Left renal pelvis (tissue), 4 donors: ENCODE data around the gene CRKL. TPM values are rescaled to one million over a fixed set of nuclear protein-coding genes. Genes with fewer than 3 reads are reported as not detected.
"Not testable (repeated sequence)": the region's sequence is repeated elsewhere in the genome, so short reads cannot be mapped to it uniquely, and the experiment has no call there.

ENCODE experiments used
- DNase-seq, 4 donors: peaks; one replicate each; pipeline ENCODE4 v3.0.0-alpha.2; 2013; ENCODE audit warnings: low read depth in 4 of 4, low spot score in 3 of 4
- polyA plus RNA-seq, 4 donors: library from polyadenylated mRNA; unstranded; fragments of 120-200 nt; gene quantifications; one replicate each; pipeline ENCODE4 v1.2.1, GENCODE V29; 2013; ENCODE audit not compliant: insufficient read length in 4 of 4

The CRKL gene
- polyA plus RNA-seq, 4 donors, result 63.5 to 71.7 (median 66.7) TPM

DNA sequence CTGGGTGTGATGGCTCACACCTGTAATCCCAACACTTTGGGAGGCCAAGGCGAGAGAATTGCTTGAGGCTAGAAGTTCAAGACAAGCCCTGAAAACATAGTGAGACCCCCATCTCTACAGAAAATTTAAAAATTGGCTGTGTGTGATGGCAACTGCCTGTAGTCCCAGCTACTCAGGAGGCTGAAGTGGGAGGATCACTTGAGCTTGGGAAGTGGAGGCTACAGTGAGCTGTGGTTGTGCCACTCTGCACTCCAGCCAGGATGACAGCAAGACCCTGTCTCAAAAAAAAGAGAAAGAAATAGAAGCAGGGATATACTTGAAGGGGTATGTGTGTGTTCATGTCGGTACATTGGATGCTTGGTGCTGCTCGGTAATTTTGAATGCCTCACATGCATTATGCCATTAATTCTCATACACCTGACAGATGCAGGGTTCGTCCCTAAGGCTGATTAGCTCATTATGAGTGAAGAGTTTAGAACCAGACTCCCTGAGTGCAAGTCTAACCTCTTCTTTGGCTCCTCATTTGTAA lies 14.0 kb downstream of the CRKL start:
- DNase-seq, result no peak

DNA sequence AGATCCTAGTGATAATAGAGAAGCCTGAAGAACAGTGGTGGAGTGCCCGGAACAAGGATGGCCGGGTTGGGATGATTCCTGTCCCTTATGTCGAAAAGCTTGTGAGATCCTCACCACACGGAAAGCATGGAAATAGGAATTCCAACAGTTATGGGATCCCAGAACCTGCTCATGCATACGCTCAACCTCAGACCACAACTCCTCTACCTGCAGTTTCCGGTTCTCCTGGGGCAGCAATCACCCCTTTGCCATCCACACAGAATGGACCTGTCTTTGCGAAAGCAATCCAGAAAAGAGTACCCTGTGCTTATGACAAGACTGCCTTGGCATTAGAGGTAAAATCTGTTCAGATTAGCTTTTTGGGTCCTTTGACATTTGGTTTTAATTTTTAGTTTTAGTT lies 16.7 kb downstream of the CRKL start:
- no peak for DNase-seq

DNA sequence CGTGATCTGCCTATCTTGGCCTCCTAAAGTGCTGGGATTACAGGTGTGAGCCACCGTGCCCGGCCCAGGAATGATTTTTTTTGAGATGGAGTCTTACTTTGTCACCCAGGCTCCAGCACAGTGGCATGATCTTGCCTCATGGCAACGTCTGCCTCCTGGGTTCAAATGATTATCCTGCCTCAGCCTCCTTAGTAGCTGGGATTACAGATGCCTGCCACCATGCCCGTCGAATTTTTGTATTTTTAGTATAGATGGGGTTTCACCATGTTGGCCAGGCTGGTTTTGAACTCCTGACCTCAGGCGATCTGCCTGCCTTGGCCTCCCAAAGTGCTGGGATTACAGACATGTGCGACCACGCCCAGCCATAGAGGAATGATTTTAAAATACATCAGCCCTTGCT lies 17.8 kb downstream of the CRKL start:
- not testable (repeated sequence) for DNase-seq

DNA sequence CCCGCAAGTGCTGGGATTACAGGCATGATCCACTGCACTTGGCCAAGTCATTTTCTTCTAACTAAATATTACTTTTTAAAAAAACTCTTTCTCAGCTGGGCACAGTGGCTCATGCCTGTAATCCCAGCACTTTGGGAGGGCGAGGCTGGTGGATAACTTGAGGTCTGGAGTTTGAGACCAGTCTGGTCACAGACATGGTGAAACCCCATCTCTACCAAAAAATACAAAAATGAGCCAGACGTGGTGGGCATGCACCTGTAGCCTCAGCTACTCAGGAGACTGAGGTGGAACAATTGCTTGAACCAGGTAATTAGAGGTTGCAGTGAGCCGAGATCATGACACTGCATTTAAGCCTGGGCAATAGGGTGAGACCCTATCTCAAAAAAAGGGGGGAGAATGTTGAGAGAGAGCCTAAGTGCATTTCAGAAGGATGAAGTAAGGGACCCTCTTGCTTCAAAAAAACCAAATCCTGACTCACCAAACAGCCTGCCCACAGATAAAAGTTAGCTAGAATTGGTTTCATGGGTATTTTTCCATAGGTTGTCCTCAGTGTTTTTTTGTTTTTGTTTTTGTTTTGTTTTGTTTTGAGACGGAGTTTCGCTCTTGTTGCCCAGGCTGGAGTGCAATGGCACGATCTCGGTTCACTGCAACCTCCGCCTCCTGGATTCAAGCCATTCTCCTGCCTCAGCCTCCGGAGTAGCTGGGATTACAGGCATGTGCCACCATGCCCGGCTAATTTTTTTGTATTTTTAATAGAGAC lies 18.8 kb downstream of the CRKL start:
- not testable (repeated sequence) for DNase-seq

DNA sequence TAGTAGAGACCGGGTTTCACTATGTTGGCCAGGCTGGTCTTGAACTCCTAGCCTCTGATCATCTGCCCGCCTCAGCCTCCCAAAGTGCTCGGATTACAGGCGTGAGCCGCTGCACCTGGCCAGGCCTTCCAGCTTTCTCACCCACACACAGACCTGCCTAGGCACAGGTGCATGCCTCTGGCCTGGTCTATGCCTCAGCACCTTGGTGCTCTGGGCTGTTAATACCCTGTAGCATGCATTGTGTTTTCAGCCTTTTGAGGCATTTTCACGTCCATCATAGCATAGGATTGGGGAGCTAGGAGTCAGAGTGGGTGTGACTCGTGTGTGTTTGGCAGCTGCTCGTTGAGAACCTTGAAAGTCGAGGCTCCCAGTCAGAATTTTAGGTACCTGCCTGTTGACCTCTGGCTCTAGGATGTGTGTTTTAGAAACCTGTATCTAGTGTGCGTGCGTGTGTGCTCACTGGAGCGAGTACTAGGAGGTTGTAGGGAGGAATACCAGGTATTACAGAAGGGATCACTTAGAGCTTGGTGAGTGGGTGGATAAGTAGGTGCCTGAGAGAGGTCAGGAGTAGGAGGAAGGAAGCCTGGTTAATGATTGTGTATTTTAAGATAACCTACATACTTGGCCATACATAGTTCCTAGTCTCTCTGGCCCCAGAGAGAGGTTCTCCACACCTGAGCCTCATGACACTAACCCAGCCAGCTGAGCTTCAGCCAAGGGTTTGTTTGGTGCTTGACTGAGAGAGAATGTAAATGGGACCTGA lies 20.0 kb downstream of the CRKL start:
- DNase-seq, result no peak

DNA sequence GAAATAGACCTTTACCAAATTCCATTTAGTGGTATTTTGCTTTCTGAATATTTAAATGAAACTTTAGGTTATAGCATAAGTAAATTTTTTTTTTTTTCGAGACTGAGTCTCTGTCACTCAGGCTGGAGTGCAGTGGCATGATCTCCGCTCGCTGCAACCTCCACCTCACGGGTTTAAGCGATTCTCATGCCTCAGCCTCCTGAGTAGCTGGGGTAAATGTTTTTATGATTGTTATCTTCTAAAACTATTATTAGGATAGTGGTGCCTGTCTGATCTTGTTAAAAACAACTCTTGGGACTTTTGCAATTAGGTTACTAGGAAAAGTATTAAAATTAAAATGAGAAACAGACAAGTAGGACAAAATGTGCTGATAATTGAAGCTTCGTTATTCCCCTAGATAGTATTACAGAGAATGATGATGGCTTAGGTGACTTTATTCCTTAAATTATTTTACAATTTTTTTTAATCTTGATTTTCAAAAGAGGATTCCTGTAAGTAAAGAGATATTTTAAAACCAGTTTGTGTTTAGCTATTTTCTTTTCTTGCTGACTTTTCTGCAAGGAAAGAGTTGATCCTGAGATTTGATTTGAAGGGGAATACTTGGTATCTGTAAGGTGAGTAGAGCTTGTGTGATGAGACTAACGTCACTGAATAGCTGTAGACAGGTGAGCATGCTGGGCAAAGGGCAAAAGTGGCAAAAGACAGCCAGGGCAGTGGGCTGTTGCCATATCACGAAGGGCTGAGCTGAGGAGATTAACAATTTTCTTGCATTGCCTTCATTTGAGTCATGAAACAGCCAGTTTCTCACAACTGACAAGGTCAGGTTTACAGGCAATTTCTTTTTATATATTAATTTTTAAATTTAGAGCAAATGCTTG lies 20.8 kb downstream of the CRKL start:
- DNase-seq, result no peak

DNA sequence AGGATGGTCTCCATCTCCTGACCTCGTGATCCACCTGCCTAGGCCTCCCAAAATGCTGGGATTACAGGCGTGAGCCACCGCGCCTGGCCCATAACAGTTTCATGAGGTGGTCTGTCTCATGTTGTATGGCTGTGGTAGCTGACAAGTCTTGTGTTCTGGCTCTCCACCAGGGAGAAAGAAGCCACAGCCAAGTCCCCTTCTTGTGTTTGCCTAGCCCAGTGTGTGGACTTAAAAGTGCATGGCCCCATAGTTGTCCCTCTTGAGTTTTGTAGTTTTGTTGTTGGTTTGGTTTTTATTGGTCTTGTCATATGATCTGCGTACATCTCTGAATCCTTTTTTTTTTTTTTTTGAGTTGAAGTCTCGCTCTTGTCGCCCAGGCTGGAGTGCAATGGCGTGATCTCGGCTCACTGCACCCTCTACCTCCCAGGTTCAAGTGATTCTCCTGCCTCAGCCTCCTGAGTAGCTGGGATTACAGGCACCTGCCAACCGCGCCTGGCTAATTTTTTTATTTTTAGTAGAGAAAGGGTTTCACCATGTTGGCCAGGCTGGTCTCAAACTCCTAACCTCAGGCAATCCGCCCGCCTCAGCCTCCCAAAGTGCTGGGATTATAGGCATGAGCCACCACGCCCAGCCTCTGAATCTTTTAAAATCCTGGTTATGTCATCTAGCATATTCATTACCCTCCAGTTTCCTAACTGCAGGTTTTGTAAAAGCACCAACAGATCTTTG lies 22.4 kb downstream of the CRKL start:
- DNase-seq, result not testable (repeated sequence)

DNA sequence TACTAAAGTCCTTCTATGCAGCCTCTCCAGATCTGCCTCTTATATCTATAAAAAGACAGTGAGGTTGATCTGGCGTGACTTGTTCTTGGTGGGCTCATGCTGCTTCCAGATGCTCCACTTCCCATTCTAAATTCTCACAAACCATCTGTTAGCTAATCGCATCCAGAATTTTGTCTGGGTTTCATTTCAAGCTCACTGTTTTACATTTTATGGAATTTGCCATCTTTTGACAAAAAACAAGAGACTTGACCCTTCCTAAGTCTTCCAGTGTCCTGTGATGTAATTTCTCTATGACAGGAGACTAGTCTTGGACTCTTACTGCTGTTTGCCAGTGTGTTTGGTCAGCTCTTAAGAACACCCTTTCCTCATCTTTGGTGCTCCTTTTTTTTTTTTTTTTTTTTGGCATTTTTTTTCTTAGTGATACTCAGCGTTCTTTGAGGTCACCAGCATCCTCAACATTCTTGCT lies 23.0 kb downstream of the CRKL start:
- no peak for DNase-seq

DNA sequence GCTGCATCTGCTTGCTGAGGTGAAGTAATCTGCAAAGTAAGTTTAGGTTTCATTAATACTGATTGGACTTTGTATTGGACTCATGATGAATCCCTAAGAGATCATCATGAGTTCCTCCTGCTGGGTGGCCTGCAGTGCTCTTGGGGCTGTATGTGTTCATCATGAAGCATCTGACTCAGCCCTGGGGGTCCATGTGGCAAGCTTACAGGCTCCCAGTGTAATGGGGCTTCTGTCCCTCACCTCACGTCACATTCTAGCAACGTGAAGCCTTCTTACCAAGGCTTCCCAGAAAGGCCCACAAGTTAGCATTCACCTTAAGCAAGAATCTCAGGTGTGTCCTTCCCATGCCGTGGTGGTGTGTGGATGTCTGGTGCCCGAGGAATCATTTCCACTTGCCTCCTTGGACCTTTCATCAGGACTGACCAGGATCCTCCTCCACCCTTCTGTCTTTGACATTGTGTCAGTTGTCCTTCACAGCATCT lies 23.7 kb downstream of the CRKL start:
- no peak for DNase-seq

DNA sequence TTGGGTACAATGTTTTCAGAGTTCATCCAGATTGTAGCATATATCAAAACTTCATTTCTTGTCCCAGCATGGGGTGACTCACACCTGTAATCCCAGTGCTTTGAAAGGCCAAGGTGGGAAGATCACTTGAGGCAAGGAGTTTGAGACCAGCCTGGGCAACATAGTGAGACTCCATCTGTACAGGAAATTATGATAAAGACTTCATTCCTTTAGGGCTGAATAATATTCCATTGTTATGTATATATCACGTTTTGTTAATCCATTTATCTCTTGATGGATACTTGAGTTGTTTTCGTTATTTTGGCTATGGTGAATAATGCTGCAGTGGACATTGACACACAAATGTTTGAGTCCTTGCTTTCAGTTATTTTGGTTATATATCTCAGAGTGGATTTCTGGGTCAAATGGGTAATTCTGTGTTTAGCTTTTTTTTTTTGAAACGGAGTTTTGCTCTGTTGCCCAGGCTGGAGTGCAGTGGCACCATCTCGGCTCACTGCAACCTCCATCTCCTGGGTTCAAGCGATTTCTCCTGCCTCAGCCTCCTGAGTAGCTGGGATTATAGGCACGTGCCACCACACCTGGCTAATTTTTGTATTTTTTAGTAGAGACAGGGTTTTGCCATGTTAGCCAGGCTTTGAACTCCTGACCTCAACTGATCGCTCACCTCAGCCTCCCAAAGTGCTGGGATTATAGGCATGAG lies 25.1 kb downstream of the CRKL start:
- DNase-seq, result not testable (repeated sequence)

DNA sequence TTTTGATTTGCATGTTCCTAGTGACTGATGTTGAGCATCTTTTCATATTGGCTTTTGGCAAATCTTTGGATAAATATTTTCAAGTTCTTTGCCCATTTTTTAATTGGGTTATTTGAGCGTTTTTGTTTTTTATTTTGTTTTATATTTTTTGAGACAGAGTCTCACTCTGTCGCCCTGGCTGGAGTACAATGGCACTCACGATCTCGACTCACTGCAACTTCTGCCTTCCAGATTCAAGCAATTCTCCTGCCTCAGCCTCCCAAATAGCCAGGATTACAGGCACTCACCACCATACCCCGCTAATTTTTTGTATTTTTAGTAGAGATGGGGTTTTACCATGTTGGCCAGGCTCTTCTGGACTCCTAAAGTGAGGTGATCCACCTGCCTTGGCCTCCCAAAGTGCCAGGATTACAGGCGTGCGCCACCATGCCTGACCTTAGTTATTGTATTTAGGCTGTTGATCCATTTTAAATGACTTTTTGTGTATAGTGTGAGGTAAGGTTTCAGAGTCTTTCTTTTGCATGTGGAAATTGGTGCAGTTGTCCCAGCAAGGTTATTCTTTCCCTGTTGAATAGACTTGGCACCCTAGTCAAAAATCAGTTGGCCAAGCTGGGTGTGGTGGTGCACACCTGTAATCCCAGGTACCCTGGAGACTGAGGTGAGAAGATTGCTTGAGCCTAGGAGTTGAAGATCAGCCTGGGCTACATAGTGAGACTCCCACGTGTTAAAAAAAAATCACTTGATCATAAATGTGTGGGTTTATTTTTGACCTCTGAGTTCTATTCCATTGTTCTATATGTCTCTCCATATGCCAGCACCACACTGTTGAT lies 26.1 kb downstream of the CRKL start:
- no peak for DNase-seq

DNA sequence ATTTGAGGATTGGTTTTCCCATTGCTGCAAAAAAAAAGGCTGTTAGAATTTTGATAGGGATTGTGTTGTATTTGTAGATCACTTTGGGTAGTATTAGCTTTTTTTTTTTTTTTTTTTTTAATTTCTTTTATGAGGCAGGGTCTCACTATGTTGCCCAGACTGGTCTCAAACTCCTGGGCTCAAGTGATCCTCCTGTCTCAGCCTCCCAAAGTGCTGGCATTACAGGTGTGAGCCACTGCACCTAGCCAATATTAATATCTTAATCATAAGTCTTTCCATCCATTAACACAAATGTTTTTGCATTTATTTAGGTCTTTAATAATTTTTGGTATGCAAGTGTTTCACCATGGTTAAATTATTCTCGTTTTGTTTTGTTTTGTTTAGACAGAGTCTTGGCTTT lies 26.8 kb downstream of the CRKL start:
- DNase-seq, result no peak

DNA sequence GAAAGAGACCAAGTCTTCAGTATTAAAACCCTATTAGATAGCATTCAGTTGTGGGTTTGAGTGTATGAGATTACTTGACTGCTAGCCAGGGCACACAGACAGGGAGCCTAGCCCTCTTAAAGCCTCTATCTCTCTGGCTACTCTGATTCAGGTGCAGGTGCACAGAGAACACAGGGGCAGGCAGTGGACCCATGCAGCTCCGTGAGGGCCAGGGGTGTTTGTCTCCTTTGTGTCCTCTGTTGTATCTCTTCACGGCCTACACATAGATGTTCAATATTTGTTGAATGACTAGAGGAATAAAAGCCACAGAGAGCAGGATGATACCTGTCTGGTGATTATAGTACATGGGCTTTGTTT lies 28.3 kb downstream of the CRKL start:
- DNase-seq, result no peak

DNA sequence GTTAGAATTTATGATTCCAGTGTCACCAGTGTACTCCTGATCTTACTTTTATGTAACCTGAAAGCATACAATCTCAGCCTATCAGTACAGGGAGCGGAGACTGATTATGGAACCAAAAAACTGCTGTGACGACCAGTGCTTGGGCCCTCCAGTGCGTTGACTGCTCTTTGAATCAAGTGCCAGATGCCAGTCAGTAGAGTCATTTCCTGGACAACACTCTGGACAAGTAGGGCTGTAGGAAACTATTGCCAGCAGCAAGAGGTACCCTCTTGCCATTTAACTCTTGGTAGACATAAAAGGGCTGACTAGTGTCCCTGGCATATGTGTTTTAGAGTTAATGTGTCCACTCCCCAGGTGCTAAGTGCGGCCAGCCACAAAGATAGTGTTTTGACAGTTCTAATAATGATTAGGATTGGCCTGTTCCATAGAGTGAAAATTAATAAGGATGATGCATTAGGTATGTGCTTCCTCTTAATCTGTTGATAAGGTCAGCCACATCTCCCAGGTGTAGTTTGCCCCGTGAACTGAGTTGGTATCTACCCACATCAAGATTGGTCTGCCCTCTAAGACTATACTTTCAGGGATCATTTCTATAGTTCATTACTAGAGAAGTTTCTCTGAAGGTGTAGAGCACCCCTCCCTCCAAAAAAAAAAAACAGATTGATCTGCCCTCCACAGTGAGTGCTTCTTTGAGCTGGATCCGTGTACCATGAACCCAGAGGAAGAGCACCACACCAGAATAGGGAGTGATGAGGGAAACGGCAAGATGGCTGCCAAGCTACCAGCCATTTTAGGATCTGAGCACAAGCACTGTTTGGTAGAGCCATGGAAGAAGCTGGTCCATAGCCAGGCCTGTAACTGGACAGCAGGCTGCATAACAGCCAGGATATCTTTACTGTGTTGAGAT lies 29.1 kb downstream of the CRKL start:
- DNase-seq, result no peak

DNA sequence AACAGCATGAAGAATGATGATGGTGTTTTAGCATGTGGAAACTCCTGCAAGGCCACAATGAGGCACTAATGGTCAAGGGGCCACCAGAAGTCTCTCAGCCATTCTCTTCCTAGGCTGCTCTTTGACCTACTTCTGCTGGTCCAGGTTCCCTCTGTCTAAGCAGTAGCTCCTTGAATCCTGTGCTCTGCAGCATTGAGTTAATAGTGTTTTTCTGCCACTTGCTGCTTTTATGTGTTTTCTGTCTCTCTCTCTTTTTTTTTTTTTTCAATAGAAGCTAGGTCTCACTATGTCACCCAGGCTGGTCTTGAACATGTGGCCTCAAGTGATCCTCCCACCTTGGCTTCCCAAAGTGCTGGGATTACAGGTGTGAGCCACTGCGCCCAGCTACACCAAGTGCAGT lies 29.8 kb downstream of the CRKL start:
- DNase-seq, result no peak

DNA sequence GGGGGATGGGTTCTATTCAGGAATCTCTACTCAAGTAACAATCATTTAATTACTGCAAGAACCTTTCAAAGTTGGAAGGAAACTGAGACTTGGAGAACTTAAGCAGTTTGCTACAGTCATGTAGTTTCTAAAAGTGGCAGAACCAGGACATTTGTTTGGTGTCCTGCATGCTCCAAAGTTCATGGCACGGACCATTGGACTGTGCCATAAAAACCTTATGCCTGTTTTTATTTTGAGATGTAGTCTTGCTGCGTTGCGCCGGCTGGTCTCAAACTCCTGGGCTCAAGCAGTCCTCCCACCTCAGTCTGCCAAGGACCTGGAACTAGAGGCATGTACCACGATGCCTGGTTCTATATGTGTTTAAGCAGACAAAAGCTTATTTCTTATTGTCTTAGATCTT lies 31.2 kb downstream of the CRKL start:
- no peak for DNase-seq

DNA sequence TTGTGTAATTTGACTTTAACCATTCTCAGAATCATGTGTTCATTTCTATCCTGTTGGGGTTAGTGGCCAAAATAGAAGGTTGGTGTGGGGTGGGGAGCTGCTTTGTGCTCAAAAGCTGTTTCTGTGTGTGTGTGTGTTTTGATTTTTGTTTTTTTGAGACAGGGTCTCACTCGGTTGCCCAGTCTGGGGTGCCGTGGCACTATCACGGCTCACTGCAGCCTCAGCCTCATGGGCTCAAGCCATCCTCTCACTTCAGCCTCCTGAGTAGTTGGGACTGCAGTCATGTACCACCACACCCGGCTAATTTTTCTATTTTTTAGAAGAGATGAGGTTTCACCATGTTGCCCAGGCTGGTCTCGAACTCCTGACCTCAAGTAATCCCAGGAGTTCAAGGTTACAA lies 31.8 kb downstream of the CRKL start:
- DNase-seq, result no peak
